Measurements from ENCODE around the gene ATG2B. TPM values are rescaled to one million over a fixed set of nuclear protein-coding genes. Genes with fewer than 3 reads are reported as not detected.

The ATG2B gene
- total and polyA plus RNA-seq, 2 donors (not counting 1 experiment from before 2014, with no cell fraction given) = 8.1 to 39.6 TPM

- Histone ChIP-seq H3K27ac (ENCODE audit: low read length in 2 of 2) (no peak overlapping the region), H3K4me3 (ENCODE audit: control extremely low read depth in 1 of 5, extremely low read depth in 1 of 5, insufficient read depth in 1 of 5, low read depth in 2 of 5, low read length in 4 of 5) (no peak overlapping the region), H3K4me2 (replicated peaks; ENCODE audit: low read depth, low read length, poor library complexity, severe bottlenecking) (no peak overlapping the region), H3K4me1 (ENCODE audit: control insufficient read depth in 2 of 2, insufficient read depth in 2 of 2, low read length in 2 of 2) (no peaks in the 10 kb centered on the region), H3K27me3 (replicated peaks in 1 of 4; ENCODE audit: control extremely low read depth in 1 of 4, control insufficient read depth in 3 of 4, insufficient read depth in 4 of 4, low read length in 3 of 4) (no peaks in the 10 kb centered on the region), H3K9me3 (ENCODE audit: control extremely low read depth in 1 of 3, control insufficient read depth in 2 of 3, insufficient read depth in 1 of 3, low read length in 2 of 3) (no peaks in the 10 kb centered on the region), H3K36me3 (replicated peaks in 1 of 2; ENCODE audit: control extremely low read depth in 1 of 2, control insufficient read depth in 1 of 2, extremely low read depth in 1 of 2, insufficient read depth in 2 of 2, low read length in 1 of 2) (peaks cover 8 to 36% of the 10 kb centered on the region in 2 experiments), H2AFZ (ENCODE audit: insufficient read depth, low read depth, low read length, poor library complexity, severe bottlenecking) (no peak overlapping the region), H3K79me2 (ENCODE audit: control insufficient read depth, insufficient read depth, low read length) (no peaks in the 10 kb centered on the region), H3K9ac (ENCODE audit: low read length) (no peak overlapping the region), H4K20me1 (ENCODE audit: control insufficient read depth, insufficient read depth, low read length, poor library complexity, severe bottlenecking) (no peaks in the 10 kb centered on the region)
- POLR2A ChIA-PET = no interaction called here
- Mint-ChIP-seq H3K27me3 (no peaks in the 10 kb centered on the region), H3K27ac (no peak overlapping the region), H3K4me1 (no peaks in the 10 kb centered on the region), H3K4me3 (no peak overlapping the region), H3K9me3 (ENCODE audit: insufficient read depth) (no peaks in the 10 kb centered on the region)
- no peak for DNase-seq
- TF ChIP-seq, protein P1, sequence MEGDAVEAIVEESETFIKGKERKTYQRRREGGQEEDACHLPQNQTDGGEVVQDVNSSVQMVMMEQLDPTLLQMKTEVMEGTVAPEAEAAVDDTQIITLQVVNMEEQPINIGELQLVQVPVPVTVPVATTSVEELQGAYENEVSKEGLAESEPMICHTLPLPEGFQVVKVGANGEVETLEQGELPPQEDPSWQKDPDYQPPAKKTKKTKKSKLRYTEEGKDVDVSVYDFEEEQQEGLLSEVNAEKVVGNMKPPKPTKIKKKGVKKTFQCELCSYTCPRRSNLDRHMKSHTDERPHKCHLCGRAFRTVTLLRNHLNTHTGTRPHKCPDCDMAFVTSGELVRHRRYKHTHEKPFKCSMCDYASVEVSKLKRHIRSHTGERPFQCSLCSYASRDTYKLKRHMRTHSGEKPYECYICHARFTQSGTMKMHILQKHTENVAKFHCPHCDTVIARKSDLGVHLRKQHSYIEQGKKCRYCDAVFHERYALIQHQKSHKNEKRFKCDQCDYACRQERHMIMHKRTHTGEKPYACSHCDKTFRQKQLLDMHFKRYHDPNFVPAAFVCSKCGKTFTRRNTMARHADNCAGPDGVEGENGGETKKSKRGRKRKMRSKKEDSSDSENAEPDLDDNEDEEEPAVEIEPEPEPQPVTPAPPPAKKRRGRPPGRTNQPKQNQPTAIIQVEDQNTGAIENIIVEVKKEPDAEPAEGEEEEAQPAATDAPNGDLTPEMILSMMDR (IDR thresholded peaks at IDR 0.05) = no peak
- no peak for TF ChIP-seq EZH2 (IDR thresholded peaks at IDR 0.05; ENCODE audit: borderline replicate concordance, insufficient read depth, low read depth, low read length, poor library complexity, severe bottlenecking)
- CTCF ChIA-PET = no interaction called here
- WGBS (ENCODE audit: insufficient coverage) = no CpG with 5 or more reads among the region's 1 CpG
- intact Hi-C loops (cut with micrococcal nuclease) = no loop called here
- ATAC-seq (ENCODE audit: low read depth) = no peak
Observed at GRCh38 chr14:96320605-96321004, 42.5 kb downstream of the ATG2B start.

DNA sequence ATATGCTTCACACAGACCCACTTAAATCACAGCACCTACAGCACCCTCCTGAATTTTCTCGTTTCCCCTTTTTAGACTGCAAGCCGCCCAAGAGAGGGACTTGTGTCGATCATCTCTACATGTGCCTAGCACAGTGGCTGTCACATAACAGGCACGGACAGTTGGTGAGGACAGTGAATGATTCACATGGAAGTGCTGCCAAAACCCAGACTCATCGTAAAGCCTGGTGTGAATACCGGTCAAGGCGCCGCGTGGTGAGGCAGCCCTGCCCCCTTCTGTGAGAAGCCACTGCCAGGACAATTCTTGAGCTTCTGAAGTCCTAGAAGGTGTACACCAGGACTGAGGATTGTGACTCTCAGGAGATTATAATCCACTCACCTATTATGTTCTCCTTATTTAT is 44.3 kb downstream of the ATG2B start:
- no peak overlapping the region for H3K4me2 ChIP-seq (replicated peaks; ENCODE audit: low read depth, low read length, poor library complexity, severe bottlenecking)
- H3K79me2 ChIP-seq (ENCODE audit: control insufficient read depth, insufficient read depth, low read length) = no peaks in the 10 kb centered on the region
- no peaks in the 10 kb centered on the region for H3K4me1 ChIP-seq (ENCODE audit: control insufficient read depth in 2 of 2, insufficient read depth in 2 of 2, low read length in 2 of 2)
- Mint-ChIP-seq H3K9me3 (ENCODE audit: insufficient read depth) (no peaks in the 10 kb centered on the region), H3K4me3 (no peak overlapping the region), H3K27me3 (no peaks in the 10 kb centered on the region), H3K4me1 (no peaks in the 10 kb centered on the region), H3K27ac (no peak overlapping the region)
- H3K27ac ChIP-seq (ENCODE audit: low read length in 2 of 2) = no peak overlapping the region
- TF ChIP-seq EZH2 (IDR thresholded peaks at IDR 0.05; ENCODE audit: borderline replicate concordance, insufficient read depth, low read depth, low read length, poor library complexity, severe bottlenecking) = no peak
- TF ChIP-seq, protein P1 (IDR thresholded peaks at IDR 0.05) = no peak
- H2AFZ ChIP-seq (ENCODE audit: insufficient read depth, low read depth, low read length, poor library complexity, severe bottlenecking) = no peak overlapping the region
- ChIA-PET POLR2A (no interaction called here), CTCF (no interaction called here)
- H4K20me1 ChIP-seq (ENCODE audit: control insufficient read depth, insufficient read depth, low read length, poor library complexity, severe bottlenecking) = no peaks in the 10 kb centered on the region
- peaks cover 6 to 41% of the 10 kb centered on the region in 2 experiments for H3K36me3 ChIP-seq (replicated peaks in 1 of 2; ENCODE audit: control extremely low read depth in 1 of 2, control insufficient read depth in 1 of 2, extremely low read depth in 1 of 2, insufficient read depth in 2 of 2, low read length in 1 of 2)
- no peak for DNase-seq
- H3K4me3 ChIP-seq (ENCODE audit: control extremely low read depth in 1 of 5, extremely low read depth in 1 of 5, insufficient read depth in 1 of 5, low read depth in 2 of 5, low read length in 4 of 5) = no peak overlapping the region
- intact Hi-C loops (cut with micrococcal nuclease) = no loop called here
- no peaks in the 10 kb centered on the region for H3K27me3 ChIP-seq (replicated peaks in 1 of 4; ENCODE audit: control extremely low read depth in 1 of 4, control insufficient read depth in 3 of 4, insufficient read depth in 4 of 4, low read length in 3 of 4)
- H3K9me3 ChIP-seq (ENCODE audit: control extremely low read depth in 1 of 3, control insufficient read depth in 2 of 3, insufficient read depth in 1 of 3, low read length in 2 of 3) = no peaks in the 10 kb centered on the region
- H3K9ac ChIP-seq (ENCODE audit: low read length) = no peak overlapping the region
- over 99% methylated on average over 8 of the region's 9 CpGs for WGBS (ENCODE audit: insufficient coverage)
- no peak for ATAC-seq (ENCODE audit: low read depth)
